GM12891 (cell line): ENCODE data around the gene CSMD2.

Experiments
- PAX5 ChIP-seq: IDR thresholded peaks from 2 replicates; pipeline ENCODE4 v1.6.1; 2011; ENCODE audit warnings: low read length, moderate library complexity, mild to moderate bottlenecking; ENCODE audit not compliant: insufficient read depth, severe bottlenecking
- POLR2A ChIP-seq: IDR thresholded peaks from 2 replicates; pipeline ENCODE4 v1.6.1; 2011; ENCODE audit warnings: low read depth, low read length, control low read depth
- POLR2AphosphoS5 ChIP-seq: IDR thresholded peaks from 2 replicates; pipeline ENCODE4 v1.6.1; 2011; ENCODE audit warnings: low read depth, low read length, control low read depth
- POU2F2 ChIP-seq: IDR thresholded peaks from 2 replicates; pipeline ENCODE4 v1.6.1; 2011; ENCODE audit warnings: low read depth, mild to moderate bottlenecking, control low read depth, low read length, moderate library complexity
- SPI1 ChIP-seq: IDR thresholded peaks from 2 replicates; pipeline ENCODE4 v1.6.1; 2011; ENCODE audit warnings: low read depth, low read length, control low read depth
- TAF1 ChIP-seq: IDR thresholded peaks from 2 replicates; pipeline ENCODE4 v1.6.1; 2011; ENCODE audit warnings: low read depth, low read length, control low read depth

- TF ChIP-seq POLR2A: no peak
- TF ChIP-seq POLR2AphosphoS5: no peak
- TF ChIP-seq SPI1: no peak
- no peak for TF ChIP-seq TAF1
- no peak for TF ChIP-seq PAX5
- no peak for TF ChIP-seq POU2F2
Observed at GRCh38 chr1:34113362-34113761, 51.7 kb downstream of the CSMD2 start.
